Measurements from ENCODE around the gene C2CD4D.
A peak's percentile ranks its signal among the peaks of the same experiment; 100 is the strongest.

Gene C2CD4D

GRCh38 chr1:151790071-151790939, 49.3 kb downstream of the C2CD4D start, which contains the start of gene TDRKH:
Gene TDRKH (minus strand): TSS chr1:151790500. CDS start chr1:151783022, 7,478 bp downstream.
- peak; percentile 100 for DNase-seq (ENCODE audit: low read depth, low spot score)
